HepG2 (cell line): ENCODE measurements around the gene TCEA3. TPM values are rescaled to one million over a fixed set of nuclear protein-coding genes. Genes with fewer than 3 reads are reported as not detected.
A peak's percentile ranks its signal among the peaks of the same experiment; 100 is the strongest.

Source experiments
- ATAC-seq: fragments of 200-7000 bp; cut with Tn5 transposase; 3 replicates; pipeline ENCODE4 v1.9.1; 2020; ENCODE audit warnings: mild to moderate bottlenecking, moderate library complexity
- BruUV-seq: library from RNA; stranded (reverse); fragments of 400-500 nt; replicated peaks from 2 replicates; lab custom pipeline; 2021; lab: Mats Ljungman, UMichigan
- CTCF ChIA-PET: fragments of 300-600 bp; formaldehyde crosslinking; extraction: SDS; loops from one replicate; lab custom pipeline; 2021; ENCODE audit warnings: low total read pairs, inconsistent platforms, low intra/inter-chr PET ratio; lab: Yijun Ruan, JAX
- POLR2A ChIA-PET: fragments of 350-600 bp; sonication (Branson Sonifier 250); formaldehyde crosslinking; loops from one replicate; lab custom pipeline; 2020; ENCODE audit warnings: antibody characterized with exemption, inconsistent platforms; lab: Yijun Ruan, JAX
- DNase-seq: peaks from one replicate; pipeline ENCODE4 v3.0.0-alpha.2; 2015; ENCODE audit warnings: low spot score
- FAIRE-seq: peaks from 3 replicates; lab custom pipeline; 2011; peaks lifted over from hg19 to GRCh38; lab: Jason Lieb, UNC
- H2AFZ ChIP-seq: one replicate; pipeline ENCODE4 v1.6.1; 2011; ENCODE audit warnings: low read length, inconsistent platforms
- H3K27ac ChIP-seq: fragments of 300-600 bp; 3 replicates; pipeline ENCODE4 v1.8.0; 2011; ENCODE audit warnings: mixed run types, mild to moderate bottlenecking, mixed read lengths, low read length, inconsistent platforms; ENCODE audit not compliant: insufficient read depth; ENCODE audit errors: extremely low read length
- H3K27me3 ChIP-seq, 2 experiments: fragments of 200-600 bp in 1 of 2; 2 replicates in 1 of 2; 3 replicates in 1 of 2; pipeline versions ENCODE4 v1.6.0 to v1.8.0; 2011; ENCODE audit warnings: low read length in 2 of 2, mild to moderate bottlenecking in 2 of 2, moderate library complexity in 2 of 2, inconsistent platforms in 1 of 2; ENCODE audit not compliant: insufficient read depth in 2 of 2, control insufficient read depth in 1 of 2
- H3K36me3 ChIP-seq, 2 experiments: fragments of 200-600 bp in 1 of 2; replicated peaks in 1 of 2; 2 replicates in 1 of 2; 3 replicates in 1 of 2; pipeline versions ENCODE4 v1.5.1 to v1.8.0; 2011; ENCODE audit warnings: low read length in 2 of 2, inconsistent platforms in 1 of 2; ENCODE audit not compliant: insufficient read depth in 2 of 2, control insufficient read depth in 1 of 2
- H3K4me1 ChIP-seq: 2 replicates; pipeline ENCODE4 v1.5.1; 2012; ENCODE audit warnings: low read length, inconsistent platforms; ENCODE audit not compliant: insufficient read depth
- H3K4me2 ChIP-seq: 2 replicates; pipeline ENCODE4 v1.6.0; 2011; ENCODE audit warnings: low read depth, low read length, inconsistent platforms
- H3K4me3 ChIP-seq, 3 experiments: fragments of 200-600 bp in 1 of 3; sonication (generic), shearing (Covaris generic) in 1 of 3; replicated peaks in 1 of 3; 2 replicates each; pipeline ENCODE4 v1.5.1; 2011 to 2016; ENCODE audit warnings: low read length in 3 of 3, inconsistent platforms in 2 of 3, low read depth in 2 of 3, mild to moderate bottlenecking in 2 of 3, control low read depth in 1 of 3, mixed read lengths in 1 of 3; ENCODE audit not compliant: insufficient read depth in 1 of 3
- H3K79me2 ChIP-seq: one replicate; pipeline ENCODE4 v1.6.1; 2011; ENCODE audit warnings: low read length, inconsistent platforms; ENCODE audit not compliant: insufficient read depth
- H3K9ac ChIP-seq: 2 replicates; pipeline ENCODE4 v1.6.0; 2011; ENCODE audit warnings: mild to moderate bottlenecking, low read depth, low read length, inconsistent platforms; ENCODE audit not compliant: insufficient read depth
- H3K9me3 ChIP-seq: 2 replicates; pipeline ENCODE4 v1.5.1; 2012; ENCODE audit warnings: mild to moderate bottlenecking, low read length
- H4K20me1 ChIP-seq: 2 replicates; pipeline ENCODE4 v1.6.0; 2011; ENCODE audit warnings: inconsistent platforms, mild to moderate bottlenecking, low read length, moderate library complexity; ENCODE audit not compliant: insufficient read depth
- BRCA1 ChIP-seq: sonication (generic); formaldehyde crosslinking; IDR thresholded peaks from 2 replicates; pipeline ENCODE4 v1.4.0; 2020; ENCODE audit warnings: missing genetic modification reagents
- DNMT3B ChIP-seq: conservative IDR thresholded peaks from 2 replicates; pipeline ENCODE4 v1.6.1; 2016; ENCODE audit warnings: missing biosample characterization, control low read depth
- JUNB ChIP-seq: sonication (generic); formaldehyde crosslinking; IDR thresholded peaks from 2 replicates; pipeline ENCODE4 v1.8.0; 2022; ENCODE audit warnings: missing genetic modification reagents, mild to moderate bottlenecking, borderline replicate concordance
- NAIF1 ChIP-seq: sonication (generic); formaldehyde crosslinking; IDR thresholded peaks from 2 replicates; pipeline ENCODE4 v1.5.0; 2020; ENCODE audit warnings: mild to moderate bottlenecking, missing genetic modification reagents, borderline replicate concordance
- NR2F2 ChIP-seq: IDR thresholded peaks from 2 replicates; pipeline ENCODE4 v1.6.1; 2012; ENCODE audit warnings: low read depth, inconsistent platforms, borderline replicate concordance
- RFX1 ChIP-seq: fragments of 450-650 bp; IDR thresholded peaks from 2 replicates; pipeline ENCODE4 v1.6.1; 2017
- SAP130 ChIP-seq: IDR thresholded peaks from 2 replicates; pipeline ENCODE4 v1.6.1; 2016; ENCODE audit warnings: low read depth
- ZFP41 ChIP-seq: sonication (generic); formaldehyde crosslinking; IDR thresholded peaks from 2 replicates; pipeline ENCODE4 v1.4.0; 2020; ENCODE audit warnings: mild to moderate bottlenecking, missing genetic modification reagents, borderline replicate concordance
- WGBS: methylation state at CpG from one replicate; pipeline ENCODE4 v1.1.6; 2017; ENCODE audit warnings: low lambda C conversion rate; 5-methylcytosine and 5-hydroxymethylcytosine counted together
- in situ Hi-C: cut with HindIII; loops from 2 replicates; pipeline ENCODE4 v1.10.0; 2017; ENCODE audit warnings: low pct_unique_long_range_greater_than_20kb; ENCODE audit not compliant: extremely low pct_ligation_motif_present
- intact Hi-C: fragments of 100-400 bp; cut with micrococcal nuclease; formaldehyde crosslinking; loops from one replicate; pipeline ENCODE4 v1.10.0; 2022; ENCODE audit not compliant: unreplicated experiment
- polyA plus RNA-seq, 8 experiments: library from polyadenylated mRNA; depleted of rRNA in 3 of 8; stranded (reverse) in 7 of 8; unstranded in 1 of 8; fragments of >200 nt; fragmentation: Illumina TruSeq in 4 of 8; extraction: Trizol in 4 of 8; gene quantifications; 2 replicates each; pipeline versions ENCODE4 v1.2.1 to v1.2.3, GENCODE V29; 2011 to 2016; ENCODE audit warnings: low read depth in 4 of 8, missing spikeins in 1 of 8, mixed read lengths in 1 of 8; ENCODE audit not compliant: insufficient read depth in 1 of 8
- total RNA-seq, 5 experiments: library from RNA; depleted of rRNA; stranded (reverse); fragments of >200 nt; fragmentation: Illumina TruSeq; extraction: Trizol; gene quantifications; 2 replicates each; pipeline ENCODE4 v1.2.3, GENCODE V29; 2016; ENCODE audit warnings: low read depth in 1 of 5
- TF ChIP-seq, protein P1 (sequence below): sonication (generic); formaldehyde crosslinking; IDR thresholded peaks from 2 replicates; pipeline ENCODE4 v1.4.0; 2020; ENCODE audit warnings: missing genetic modification reagents, borderline replicate concordance
- TF ChIP-seq, protein P2 (sequence below): sonication (generic); formaldehyde crosslinking; IDR thresholded peaks from 2 replicates; pipeline ENCODE4 v1.8.0; 2022; ENCODE audit warnings: missing genetic modification reagents, mild to moderate bottlenecking, borderline replicate concordance

TCEA3 gene
- total and polyA plus RNA-seq, 2 of the 13 experiments (the other 11 are each of a cell fraction or from before 2014, with no cell fraction given) = 55.5 to 84.6 TPM

DNA sequence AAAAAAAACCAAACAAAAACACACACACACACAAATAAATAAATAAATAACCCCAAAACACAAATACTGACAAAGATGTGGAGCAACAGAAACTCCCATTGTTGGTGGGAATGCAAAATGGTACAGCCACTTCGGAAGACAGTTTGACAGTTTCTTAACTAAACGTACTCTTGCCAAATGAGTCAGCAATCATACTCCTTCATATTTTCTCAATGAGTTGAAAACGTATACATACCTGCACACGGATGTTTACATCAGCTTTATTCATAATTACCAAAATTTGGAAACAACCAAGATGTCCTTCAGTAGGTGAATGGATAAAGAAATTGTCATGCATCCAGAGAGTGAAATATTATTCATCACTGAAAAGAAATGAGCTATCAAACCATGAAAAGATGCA is 36.0 kb upstream of the TCEA3 start:
- in situ Hi-C loops (no loop called here), intact Hi-C loops (no loop called here)
- POLR2A ChIA-PET = interaction anchor here (1.0 to 3.1 kb wide), 3 partner anchors 12 to 36 kb away, joined by 3 to 24 read pairs (median 9); partner anchors contain the start of genes ASAP3 and TCEA3

More for the DNA sequence above, 36.0 kb upstream of the TCEA3 start:
- DNase-seq = no peak
- H3K27me3 ChIP-seq = no peaks in the 10 kb centered on the region
- H3K79me2 ChIP-seq = peaks cover 5% of the 10 kb centered on the region
- H3K36me3 ChIP-seq = peaks cover 2 to 3% of the 10 kb centered on the region in 2 experiments; a peak in 2 of 5 replicates
- no peaks in the 10 kb centered on the region for H4K20me1 ChIP-seq
- no peak overlapping the region for H3K4me3 ChIP-seq
- TF ChIP-seq SAP130 = no peak
- TF ChIP-seq RFX1 = no peak
- TF ChIP-seq DNMT3B (CRISPR knock-in tag) = no peak
- TF ChIP-seq BRCA1 (CRISPR knock-in tag) = no peak
- TF ChIP-seq NR2F2 = no peak
- TF ChIP-seq, protein P1, sequence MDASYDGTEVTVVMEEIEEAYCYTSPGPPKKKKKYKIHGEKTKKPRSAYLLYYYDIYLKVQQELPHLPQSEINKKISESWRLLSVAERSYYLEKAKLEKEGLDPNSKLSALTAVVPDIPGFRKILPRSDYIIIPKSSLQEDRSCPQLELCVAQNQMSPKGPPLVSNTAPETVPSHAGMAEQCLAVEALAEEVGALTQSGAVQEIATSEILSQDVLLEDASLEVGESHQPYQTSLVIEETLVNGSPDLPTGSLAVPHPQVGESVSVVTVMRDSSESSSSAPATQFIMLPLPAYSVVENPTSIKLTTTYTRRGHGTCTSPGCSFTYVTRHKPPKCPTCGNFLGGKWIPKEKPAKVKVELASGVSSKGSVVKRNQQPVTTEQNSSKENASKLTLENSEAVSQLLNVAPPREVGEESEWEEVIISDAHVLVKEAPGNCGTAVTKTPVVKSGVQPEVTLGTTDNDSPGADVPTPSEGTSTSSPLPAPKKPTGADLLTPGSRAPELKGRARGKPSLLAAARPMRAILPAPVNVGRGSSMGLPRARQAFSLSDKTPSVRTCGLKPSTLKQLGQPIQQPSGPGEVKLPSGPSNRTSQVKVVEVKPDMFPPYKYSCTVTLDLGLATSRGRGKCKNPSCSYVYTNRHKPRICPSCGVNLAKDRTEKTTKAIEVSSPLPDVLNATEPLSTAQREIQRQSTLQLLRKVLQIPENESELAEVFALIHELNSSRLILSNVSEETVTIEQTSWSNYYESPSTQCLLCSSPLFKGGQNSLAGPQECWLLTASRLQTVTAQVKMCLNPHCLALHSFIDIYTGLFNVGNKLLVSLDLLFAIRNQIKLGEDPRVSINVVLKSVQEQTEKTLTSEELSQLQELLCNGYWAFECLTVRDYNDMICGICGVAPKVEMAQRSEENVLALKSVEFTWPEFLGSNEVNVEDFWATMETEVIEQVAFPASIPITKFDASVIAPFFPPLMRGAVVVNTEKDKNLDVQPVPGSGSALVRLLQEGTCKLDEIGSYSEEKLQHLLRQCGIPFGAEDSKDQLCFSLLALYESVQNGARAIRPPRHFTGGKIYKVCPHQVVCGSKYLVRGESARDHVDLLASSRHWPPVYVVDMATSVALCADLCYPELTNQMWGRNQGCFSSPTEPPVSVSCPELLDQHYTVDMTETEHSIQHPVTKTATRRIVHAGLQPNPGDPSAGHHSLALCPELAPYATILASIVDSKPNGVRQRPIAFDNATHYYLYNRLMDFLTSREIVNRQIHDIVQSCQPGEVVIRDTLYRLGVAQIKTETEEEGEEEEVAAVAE (CRISPR knock-in tag) = no peak
- TF ChIP-seq, protein P2, sequence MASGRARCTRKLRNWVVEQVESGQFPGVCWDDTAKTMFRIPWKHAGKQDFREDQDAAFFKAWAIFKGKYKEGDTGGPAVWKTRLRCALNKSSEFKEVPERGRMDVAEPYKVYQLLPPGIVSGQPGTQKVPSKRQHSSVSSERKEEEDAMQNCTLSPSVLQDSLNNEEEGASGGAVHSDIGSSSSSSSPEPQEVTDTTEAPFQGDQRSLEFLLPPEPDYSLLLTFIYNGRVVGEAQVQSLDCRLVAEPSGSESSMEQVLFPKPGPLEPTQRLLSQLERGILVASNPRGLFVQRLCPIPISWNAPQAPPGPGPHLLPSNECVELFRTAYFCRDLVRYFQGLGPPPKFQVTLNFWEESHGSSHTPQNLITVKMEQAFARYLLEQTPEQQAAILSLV = no peak
- no peak for TF ChIP-seq JUNB (CRISPR knock-in tag)
- no peak for TF ChIP-seq NAIF1 (CRISPR knock-in tag)
- no peak for TF ChIP-seq ZFP41 (CRISPR knock-in tag)
- ATAC-seq = no peak
- CTCF ChIA-PET = no interaction called here
- FAIRE-seq = no peak
- H3K9me3 ChIP-seq = no peaks in the 10 kb centered on the region
- H3K4me2 ChIP-seq = no peak overlapping the region
- WGBS = 98% methylated on average over 4 of the region's 4 CpGs
- BruUV-seq = no TSS peak
- H3K27ac ChIP-seq = peak overlapping the region; percentile 47
- H3K9ac ChIP-seq = no peak overlapping the region
- peaks cover 70% of the 10 kb centered on the region for H3K4me1 ChIP-seq
- no peak overlapping the region for H2AFZ ChIP-seq
